Activated T-helper 1 cell treated with anti-CD3 and anti-CD28 coated beads, Interleukin-2, amount 50 U/mL, for 16 hours (primary cell): Measurements from ENCODE around the gene GTF2F1.
A peak's percentile ranks its signal among the peaks of the same experiment; 100 is the strongest.
"Not testable (repeated sequence)": the region's sequence is repeated elsewhere in the genome, so short reads cannot be mapped to it uniquely, and the experiment has no call there.

Experiments
- DNase-seq, 2 donors: peaks; one replicate each; pipeline ENCODE4 v3.0.0-alpha.2; 2020; ENCODE audit warnings: low read depth in 1 of 2, low spot score in 1 of 2

Gene GTF2F1

DNA sequence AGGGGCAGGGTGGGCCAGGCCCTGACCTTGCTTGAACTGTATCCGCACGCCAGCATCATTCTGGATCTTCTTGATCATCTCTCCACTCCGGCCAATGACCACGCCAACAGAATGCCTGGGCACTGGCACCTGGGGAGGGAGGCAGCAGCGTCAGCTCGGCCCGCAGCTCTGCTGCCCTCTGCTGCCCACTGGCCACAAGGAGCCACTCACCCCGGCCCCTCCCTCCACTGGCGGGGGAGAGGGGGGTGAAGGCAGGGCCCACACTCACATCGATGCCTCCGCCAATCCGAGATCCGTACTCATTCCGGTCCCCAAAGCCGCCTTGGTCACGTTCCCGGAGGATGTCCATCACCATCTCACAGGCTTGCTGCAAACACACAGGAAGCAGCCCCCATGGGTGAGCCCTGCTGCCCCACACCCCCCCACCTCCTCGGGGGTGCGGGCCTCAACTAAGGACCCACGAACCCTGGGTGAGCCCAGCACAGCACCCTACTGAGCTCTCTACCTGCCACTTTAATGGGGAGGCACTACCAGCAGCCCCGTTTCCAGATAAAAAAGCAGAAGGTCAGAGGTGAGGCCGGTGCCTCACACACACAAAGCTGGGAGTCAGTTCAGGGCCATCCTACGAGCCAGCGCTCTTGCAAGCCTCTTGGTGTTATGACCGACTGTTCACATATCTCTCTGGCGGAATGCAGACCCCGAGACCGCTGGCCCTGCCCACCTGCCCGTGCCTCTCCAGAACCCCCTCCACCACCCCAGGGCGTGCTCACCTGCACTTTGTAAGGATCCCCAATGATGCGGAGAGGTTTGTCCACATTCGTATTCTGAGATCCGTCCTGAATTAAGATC is 25.0 kb upstream of the GTF2F1 start:
- DNase-seq, result no peak

GRCh38 chr19:6416658-6417405 is 23.9 kb upstream of the GTF2F1 start:
- no peak for DNase-seq

GRCh38 chr19:6415591-6416190 is 22.7 kb upstream of the GTF2F1 start:
- no peak for DNase-seq

GRCh38 chr19:6414793-6415590 is 22.0 kb upstream of the GTF2F1 start:
- DNase-seq, result no peak

DNA sequence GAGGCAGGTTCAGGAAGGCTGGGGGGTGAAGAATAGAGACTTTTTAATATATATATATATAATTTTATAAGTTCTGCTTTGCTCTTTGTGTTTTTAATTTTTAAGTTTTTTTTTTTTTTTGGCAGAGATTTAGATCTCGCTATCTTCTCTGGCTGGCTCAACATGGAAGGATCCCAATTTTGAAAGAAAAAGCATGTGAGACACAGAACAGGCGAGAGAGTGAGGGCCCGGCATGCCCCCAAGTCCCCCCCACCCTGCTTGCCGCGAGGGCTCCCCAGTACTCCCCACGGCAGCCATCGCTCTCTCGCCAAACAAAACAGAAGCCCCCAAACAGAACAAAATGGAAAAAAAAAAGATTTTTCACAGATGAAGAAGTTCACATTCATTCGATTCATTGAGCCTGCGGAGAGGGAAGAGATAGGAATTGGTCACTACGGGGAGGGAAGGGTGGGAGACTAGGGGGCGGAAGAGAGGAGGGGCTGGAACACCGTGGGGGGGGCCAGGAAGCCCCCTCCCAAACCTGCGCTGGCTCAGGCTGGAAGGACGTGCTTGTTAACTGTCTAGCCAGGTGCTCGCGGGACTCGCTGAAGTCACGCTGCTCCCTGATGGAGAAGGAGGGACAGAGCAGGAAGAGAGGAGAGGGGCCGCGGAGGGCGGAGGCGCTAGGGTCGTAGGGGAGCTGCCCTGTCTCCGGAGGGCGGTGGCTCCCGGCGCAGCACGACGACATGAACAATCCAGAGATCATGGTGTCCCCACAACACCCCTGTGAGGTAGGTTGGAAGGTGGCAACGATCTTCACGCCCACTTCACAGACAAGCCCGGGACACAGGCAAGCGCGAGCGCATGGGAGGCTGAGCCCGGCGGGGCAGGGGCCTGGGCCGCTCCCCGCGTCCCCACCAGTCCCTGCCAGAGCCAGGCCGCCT is 21.0 kb upstream of the GTF2F1 start:
- no peak for DNase-seq

DNA sequence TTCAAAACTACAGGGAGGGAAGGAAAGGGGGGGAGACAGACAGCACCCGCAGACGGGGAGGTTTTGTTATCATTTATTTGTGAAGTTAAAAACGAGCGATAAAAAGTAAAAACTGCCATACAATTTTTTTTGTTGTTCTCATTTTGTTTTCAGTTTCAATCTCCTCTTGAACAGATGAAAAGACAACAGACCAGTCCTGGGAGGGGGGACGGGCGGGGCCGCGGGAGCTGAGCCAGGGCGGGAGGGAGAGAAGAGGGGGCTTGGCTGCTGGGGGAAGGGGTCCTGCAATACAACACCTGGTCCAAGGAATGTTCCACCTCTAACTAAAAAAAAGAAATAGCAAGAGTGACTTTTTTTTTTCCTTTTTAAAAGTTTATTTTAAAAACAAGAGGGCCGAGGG is 20.3 kb upstream of the GTF2F1 start:
- DNase-seq, result no peak

DNA sequence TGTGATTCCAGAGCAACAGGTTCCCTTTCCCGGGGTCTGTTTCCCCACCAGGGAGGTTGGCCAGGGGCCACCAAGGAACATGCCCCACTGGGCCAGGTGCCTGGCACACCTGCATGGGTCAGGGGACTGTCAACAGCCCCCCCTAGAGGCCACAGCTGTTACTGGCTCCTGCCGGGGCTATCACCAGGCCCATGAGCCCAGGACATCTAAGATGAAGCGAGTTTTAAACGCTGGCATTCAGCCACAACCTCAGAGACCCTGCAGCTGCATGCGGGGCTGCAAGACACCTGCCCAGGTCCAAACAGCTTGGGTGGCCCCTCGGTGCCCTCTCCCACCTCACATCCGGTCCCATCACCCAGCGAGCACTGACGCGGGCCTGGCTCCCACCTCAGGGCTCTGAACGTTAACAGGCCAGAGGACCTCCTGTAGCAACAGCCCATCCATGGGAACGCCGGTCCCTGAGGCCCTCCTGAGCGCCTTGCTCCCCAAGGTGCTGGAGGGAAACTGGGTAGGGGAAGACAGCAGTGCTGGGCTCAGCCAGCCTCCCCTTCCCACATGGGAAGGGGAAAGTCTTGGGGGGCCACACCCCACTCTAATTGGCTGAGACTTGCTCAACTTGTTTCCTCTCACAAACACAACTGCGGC is 19.6 kb upstream of the GTF2F1 start:
- DNase-seq, result no peak

GRCh38 chr19:6412061-6412446 is 19.1 kb upstream of the GTF2F1 start:
- no peak for DNase-seq

DNA sequence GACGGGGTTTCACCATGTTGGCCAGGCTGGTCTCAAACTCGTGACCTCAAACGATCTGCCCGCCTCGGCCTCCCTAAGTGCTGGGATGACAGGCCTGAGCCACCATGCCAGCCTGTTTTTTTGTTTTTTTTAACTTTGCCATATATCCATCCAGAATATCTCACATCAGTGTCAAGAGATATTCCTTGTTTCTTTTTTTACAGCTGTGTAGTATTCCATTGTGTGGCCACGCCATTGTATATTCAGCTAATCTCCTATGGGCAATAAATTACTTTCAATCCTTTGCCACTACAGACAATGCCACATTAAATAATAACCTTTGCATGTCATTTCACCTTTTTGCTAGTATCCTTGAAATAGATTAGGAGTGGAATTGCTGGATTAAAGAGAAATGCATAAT is 16.4 kb upstream of the GTF2F1 start:
- DNase-seq, result no peak

DNA sequence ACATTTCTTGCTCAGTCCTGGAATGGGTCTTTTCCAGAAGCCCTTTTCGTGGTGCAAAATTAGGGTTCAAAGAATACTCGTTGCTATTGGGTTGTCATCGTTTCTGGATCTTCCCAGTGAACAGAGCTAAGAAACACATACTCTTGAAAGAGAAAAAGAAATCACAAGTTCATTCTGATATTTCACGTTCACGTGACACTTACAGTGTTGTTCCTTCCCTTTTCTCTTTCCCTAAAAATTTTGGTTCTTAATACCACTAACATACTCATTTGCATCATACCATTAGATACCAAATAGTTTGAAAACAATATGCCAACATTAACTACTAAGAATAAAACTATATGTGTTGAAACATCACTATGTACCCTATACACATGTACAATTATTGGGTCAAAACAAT is 13.4 kb upstream of the GTF2F1 start:
- DNase-seq, result no peak

DNA sequence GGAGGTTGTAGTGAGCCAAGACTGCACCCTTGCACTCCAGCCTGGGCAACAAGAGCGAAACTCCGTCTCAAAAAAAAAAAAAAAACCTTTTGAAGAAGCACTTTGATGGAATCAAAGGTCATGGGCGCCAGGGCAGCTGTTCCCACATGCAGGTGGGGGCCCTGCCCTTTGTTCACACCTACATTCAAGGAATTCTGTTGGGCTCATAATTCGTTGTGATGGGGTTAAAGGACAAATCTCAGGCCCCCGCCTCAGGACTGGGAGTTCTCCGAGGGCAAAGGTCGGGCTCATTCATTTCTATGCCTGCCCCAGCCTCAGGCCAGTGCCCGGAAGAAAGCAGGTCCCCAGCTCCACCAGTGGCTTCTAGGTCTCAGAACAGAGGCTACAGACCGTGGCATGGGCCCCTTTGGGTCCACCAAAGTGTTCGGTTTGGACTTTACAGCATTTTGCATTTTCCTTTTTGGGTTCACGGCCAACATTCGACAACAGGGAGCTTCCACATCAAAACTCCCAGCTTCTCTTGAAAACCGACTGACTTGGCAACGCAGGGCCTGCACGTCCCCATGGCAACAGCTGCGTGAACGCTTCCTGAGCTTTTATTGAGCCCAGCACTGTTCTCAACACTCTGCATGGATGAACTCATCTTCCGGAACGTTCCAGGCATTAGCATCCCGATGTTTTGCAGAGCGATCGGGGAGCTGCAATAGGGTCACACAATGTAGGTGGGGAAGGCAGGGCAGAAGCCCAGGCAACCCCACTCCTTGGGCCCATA is 10.1 kb upstream of the GTF2F1 start:
- DNase-seq, result no peak

GRCh38 chr19:6402058-6402457 is 9.1 kb upstream of the GTF2F1 start:
- DNase-seq, result no peak

- DNase-seq, result not testable (repeated sequence)
Measured at GRCh38 chr19:6400062-6400944, 7.3 kb upstream of the GTF2F1 start.

DNA sequence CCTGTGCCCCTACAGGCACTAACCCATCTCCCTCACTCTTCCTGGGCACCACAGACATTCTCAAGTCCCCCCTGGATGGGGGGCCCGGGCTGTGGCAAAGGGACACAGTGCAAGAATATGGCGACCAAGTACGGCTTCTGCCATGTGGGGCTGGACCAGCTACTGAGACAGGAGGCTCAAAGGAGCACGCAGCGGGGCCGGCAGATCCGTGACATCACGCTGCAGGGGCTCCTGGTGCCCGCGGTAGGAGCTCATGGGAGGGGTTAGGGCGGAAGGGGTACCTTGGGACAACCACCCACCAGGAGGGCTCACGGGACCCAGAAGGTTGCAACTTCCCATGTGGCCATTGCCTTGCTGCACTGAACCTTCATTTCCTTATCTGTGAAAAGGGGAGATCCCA is 3.3 kb upstream of the GTF2F1 start:
- no peak for DNase-seq

- no peak for DNase-seq
Measured at GRCh38 chr19:6394831-6395230, 1.9 kb upstream of the GTF2F1 start.

- DNase-seq, result peak; percentile 40 to 50
Measured at GRCh38 chr19:6393983-6394412, 1.0 kb upstream of the GTF2F1 start.

- DNase-seq, result no peak
Measured at GRCh38 chr19:6392221-6393073, 517 bp downstream of the GTF2F1 start.
